ENCODE data around the gene EPHB2.

EPHB2 gene

GRCh38 chr1:22892789-22893188 lies 182.2 kb downstream of the EPHB2 start:
- H3K27ac Mint-ChIP-seq: no peak overlapping the region
- no peaks in the 10 kb centered on the region for H3K9me3 Mint-ChIP-seq
- no peak for DNase-seq
- no peaks in the 10 kb centered on the region for H3K36me3 Mint-ChIP-seq
- H3K4me1 Mint-ChIP-seq: no peaks in the 10 kb centered on the region
- H3K27me3 Mint-ChIP-seq: peaks cover 38% of the 10 kb centered on the region
- H3K4me3 Mint-ChIP-seq: no peak overlapping the region
- CTCF ChIA-PET: no interaction called here

DNA sequence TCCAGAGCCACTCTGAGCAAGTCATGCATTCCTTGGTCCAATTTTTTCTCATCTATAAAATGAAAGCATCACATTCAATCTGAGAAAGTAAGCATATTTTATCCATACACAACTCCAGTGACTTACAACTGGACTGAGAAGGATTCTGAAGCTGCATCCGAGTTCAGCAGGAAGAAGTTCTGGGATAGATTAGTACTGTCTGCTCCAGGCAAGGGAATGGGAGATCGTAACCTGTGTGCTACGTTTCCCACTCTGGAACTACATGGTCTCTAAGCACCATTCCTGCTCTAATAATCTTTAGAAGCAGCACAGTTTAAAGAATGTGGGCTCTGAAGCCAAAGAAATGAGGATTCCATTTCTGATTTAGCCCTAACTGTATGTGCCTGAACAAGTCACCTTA lies 182.7 kb downstream of the EPHB2 start:
- H3K27me3 Mint-ChIP-seq: peaks cover 40% of the 10 kb centered on the region
- no peak overlapping the region for H3K27ac Mint-ChIP-seq
- CTCF ChIA-PET: no interaction called here
- DNase-seq: no peak
- H3K4me3 Mint-ChIP-seq: no peak overlapping the region
- no peaks in the 10 kb centered on the region for H3K4me1 Mint-ChIP-seq
- H3K9me3 Mint-ChIP-seq: no peaks in the 10 kb centered on the region
- no peaks in the 10 kb centered on the region for H3K36me3 Mint-ChIP-seq

- DNase-seq: no peak
- H3K27me3 Mint-ChIP-seq: peaks cover 37% of the 10 kb centered on the region
- H3K36me3 Mint-ChIP-seq: no peaks in the 10 kb centered on the region
- CTCF ChIA-PET: no interaction called here
- no peak overlapping the region for H3K27ac Mint-ChIP-seq
- H3K4me3 Mint-ChIP-seq: no peak overlapping the region
- no peaks in the 10 kb centered on the region for H3K4me1 Mint-ChIP-seq
- H3K9me3 Mint-ChIP-seq: no peaks in the 10 kb centered on the region
Measured at GRCh38 chr1:22895357-22895756, 184.7 kb downstream of the EPHB2 start.

- peaks cover 43% of the 10 kb centered on the region for H3K27me3 Mint-ChIP-seq
- H3K9me3 Mint-ChIP-seq: no peaks in the 10 kb centered on the region
- no peak for DNase-seq
- H3K4me1 Mint-ChIP-seq: no peaks in the 10 kb centered on the region
- CTCF ChIA-PET: no interaction called here
- H3K4me3 Mint-ChIP-seq: no peak overlapping the region
- H3K27ac Mint-ChIP-seq: no peak overlapping the region
- H3K36me3 Mint-ChIP-seq: no peaks in the 10 kb centered on the region
Measured at GRCh38 chr1:22896184-22896583, 185.5 kb downstream of the EPHB2 start.

- Mint-ChIP-seq H3K9me3 (no peaks in the 10 kb centered on the region), H3K27ac (no peak overlapping the region), H3K36me3 (no peaks in the 10 kb centered on the region), H3K27me3 (peaks cover 56% of the 10 kb centered on the region), H3K4me3 (no peak overlapping the region), H3K4me1 (no peaks in the 10 kb centered on the region)
- no peak for DNase-seq
- CTCF ChIA-PET: interaction anchor here (1.1 kb wide), 1 partner anchor 38 kb away, joined by 3 read pairs; no protein-coding TSS in a partner anchor
Measured at GRCh38 chr1:22900451-22900850, 189.8 kb downstream of the EPHB2 start.

DNA sequence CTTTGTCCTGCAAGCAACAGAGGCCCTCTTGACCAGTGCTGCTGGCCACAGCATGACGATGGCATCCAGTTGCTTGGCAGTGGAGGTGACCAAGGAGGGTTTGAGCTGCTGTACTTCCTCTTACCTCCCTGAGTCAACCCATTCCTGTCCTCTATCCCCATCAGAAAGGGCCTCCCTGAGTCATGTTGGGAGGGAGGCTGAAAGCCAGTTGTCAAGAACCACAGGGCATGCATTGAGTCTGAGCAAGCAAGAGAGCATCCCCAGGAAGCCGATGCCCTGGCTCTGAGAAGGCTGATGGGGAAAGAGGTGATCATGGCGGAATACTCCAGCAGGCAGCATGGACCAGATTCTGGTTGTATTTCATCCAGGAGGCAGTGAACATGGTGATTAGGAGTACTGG lies 192.5 kb downstream of the EPHB2 start:
- no peak for DNase-seq
- Mint-ChIP-seq H3K4me3 (no peak overlapping the region), H3K9me3 (no peaks in the 10 kb centered on the region), H3K4me1 (no peaks in the 10 kb centered on the region), H3K27me3 (peaks cover 43% of the 10 kb centered on the region), H3K36me3 (no peaks in the 10 kb centered on the region), H3K27ac (no peak overlapping the region)
- CTCF ChIA-PET: no interaction called here

DNA sequence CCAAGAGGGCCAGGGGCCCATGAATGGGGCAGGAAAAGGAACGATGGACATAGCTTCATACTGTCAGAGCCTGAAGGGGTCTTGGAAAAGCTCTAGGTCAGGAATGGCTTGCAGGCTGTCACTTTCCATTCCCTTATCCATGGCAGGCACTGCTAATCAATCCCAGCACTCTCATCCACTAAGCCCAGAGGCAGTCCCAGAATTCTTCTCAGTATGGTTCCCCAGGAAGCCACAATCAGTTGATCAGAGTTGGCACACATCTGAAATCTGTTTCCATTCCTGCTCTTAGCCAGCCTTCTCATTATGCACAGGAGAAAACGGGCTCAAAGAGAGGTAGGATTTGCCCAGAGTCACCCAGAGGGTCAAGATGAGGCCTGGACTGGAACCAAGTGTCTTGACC lies 196.3 kb downstream of the EPHB2 start:
- DNase-seq: no peak
- H3K27me3 Mint-ChIP-seq: peaks cover 22% of the 10 kb centered on the region
- H3K4me3 Mint-ChIP-seq: no peak overlapping the region
- H3K27ac Mint-ChIP-seq: no peak overlapping the region
- H3K4me1 Mint-ChIP-seq: no peaks in the 10 kb centered on the region
- no peaks in the 10 kb centered on the region for H3K9me3 Mint-ChIP-seq
- CTCF ChIA-PET: no interaction called here
- no peaks in the 10 kb centered on the region for H3K36me3 Mint-ChIP-seq

GRCh38 chr1:22907528-22907927 lies 196.9 kb downstream of the EPHB2 start:
- Mint-ChIP-seq H3K36me3 (no peaks in the 10 kb centered on the region), H3K4me3 (no peak overlapping the region), H3K4me1 (no peaks in the 10 kb centered on the region), H3K9me3 (no peaks in the 10 kb centered on the region), H3K27me3 (peaks cover 21% of the 10 kb centered on the region), H3K27ac (no peak overlapping the region)
- CTCF ChIA-PET: no interaction called here
- DNase-seq: no peak

DNA sequence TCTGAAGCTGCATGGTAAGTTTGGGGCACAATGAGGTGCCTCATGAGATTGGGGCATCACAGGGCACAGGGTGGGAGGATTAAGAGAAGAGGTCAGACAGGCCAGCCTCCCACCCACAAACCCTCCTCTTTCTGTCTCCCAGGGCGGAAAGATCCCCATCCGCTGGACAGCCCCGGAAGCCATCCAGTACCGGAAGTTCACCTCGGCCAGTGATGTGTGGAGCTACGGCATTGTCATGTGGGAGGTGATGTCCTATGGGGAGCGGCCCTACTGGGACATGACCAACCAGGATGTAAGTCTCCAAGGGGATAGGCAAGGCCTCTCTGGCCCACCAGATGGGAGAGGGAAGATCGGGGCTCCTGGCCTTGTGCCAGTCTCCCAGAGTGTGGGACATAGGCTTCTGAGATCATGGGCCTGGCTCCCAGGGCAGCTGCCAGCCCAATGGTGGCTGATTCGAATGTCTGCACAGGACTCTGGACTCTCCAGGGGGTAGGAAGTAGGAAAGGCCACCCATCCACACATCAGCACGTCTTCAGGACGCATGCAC lies 198.3 kb downstream of the EPHB2 start:
- Mint-ChIP-seq H3K9me3 (no peaks in the 10 kb centered on the region), H3K27ac (no peak overlapping the region), H3K27me3 (peaks cover 13% of the 10 kb centered on the region), H3K36me3 (no peaks in the 10 kb centered on the region), H3K4me1 (no peaks in the 10 kb centered on the region), H3K4me3 (no peak overlapping the region)
- DNase-seq: no peak
- CTCF ChIA-PET: no interaction called here

GRCh38 chr1:22910286-22910685 lies 199.6 kb downstream of the EPHB2 start:
- no peak overlapping the region for H3K27ac Mint-ChIP-seq
- CTCF ChIA-PET: no interaction called here
- no peak for DNase-seq
- H3K9me3 Mint-ChIP-seq: no peaks in the 10 kb centered on the region
- no peak overlapping the region for H3K4me3 Mint-ChIP-seq
- H3K4me1 Mint-ChIP-seq: no peaks in the 10 kb centered on the region
- peaks cover 14% of the 10 kb centered on the region for H3K27me3 Mint-ChIP-seq
- no peaks in the 10 kb centered on the region for H3K36me3 Mint-ChIP-seq

GRCh38 chr1:22910986-22911651 lies 200.5 kb downstream of the EPHB2 start:
- CTCF ChIA-PET: interaction anchor here (0.6 kb wide), 1 partner anchor 126 kb away, joined by 3 read pairs; no protein-coding TSS in a partner anchor
- Mint-ChIP-seq H3K9me3 (no peaks in the 10 kb centered on the region), H3K27me3 (peaks cover 19% of the 10 kb centered on the region), H3K36me3 (no peaks in the 10 kb centered on the region), H3K27ac (no peak overlapping the region), H3K4me3 (no peak overlapping the region), H3K4me1 (no peaks in the 10 kb centered on the region)
- no peak for DNase-seq

DNA sequence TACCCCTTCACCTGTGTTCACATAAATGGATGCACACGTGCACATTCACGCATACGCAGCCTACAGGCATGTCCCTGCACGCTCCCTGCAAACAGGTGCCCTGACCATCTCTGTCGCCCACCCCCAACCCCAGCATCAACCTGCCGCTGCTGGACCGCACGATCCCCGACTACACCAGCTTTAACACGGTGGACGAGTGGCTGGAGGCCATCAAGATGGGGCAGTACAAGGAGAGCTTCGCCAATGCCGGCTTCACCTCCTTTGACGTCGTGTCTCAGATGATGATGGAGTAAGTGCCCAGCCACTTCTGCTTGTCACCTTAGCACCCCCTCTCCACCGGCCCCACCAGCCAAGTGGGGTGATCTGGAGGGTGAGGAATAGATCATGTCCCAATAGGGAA lies 201.7 kb downstream of the EPHB2 start:
- H3K27me3 Mint-ChIP-seq: peaks cover 19% of the 10 kb centered on the region
- CTCF ChIA-PET: interaction anchor here (1.2 kb wide), 1 partner anchor 14 kb away, joined by 3 read pairs; no protein-coding TSS in a partner anchor
- no peaks in the 10 kb centered on the region for H3K4me1 Mint-ChIP-seq
- H3K36me3 Mint-ChIP-seq: no peaks in the 10 kb centered on the region
- no peak overlapping the region for H3K4me3 Mint-ChIP-seq
- no peak for DNase-seq
- H3K27ac Mint-ChIP-seq: no peak overlapping the region
- H3K9me3 Mint-ChIP-seq: no peaks in the 10 kb centered on the region

DNA sequence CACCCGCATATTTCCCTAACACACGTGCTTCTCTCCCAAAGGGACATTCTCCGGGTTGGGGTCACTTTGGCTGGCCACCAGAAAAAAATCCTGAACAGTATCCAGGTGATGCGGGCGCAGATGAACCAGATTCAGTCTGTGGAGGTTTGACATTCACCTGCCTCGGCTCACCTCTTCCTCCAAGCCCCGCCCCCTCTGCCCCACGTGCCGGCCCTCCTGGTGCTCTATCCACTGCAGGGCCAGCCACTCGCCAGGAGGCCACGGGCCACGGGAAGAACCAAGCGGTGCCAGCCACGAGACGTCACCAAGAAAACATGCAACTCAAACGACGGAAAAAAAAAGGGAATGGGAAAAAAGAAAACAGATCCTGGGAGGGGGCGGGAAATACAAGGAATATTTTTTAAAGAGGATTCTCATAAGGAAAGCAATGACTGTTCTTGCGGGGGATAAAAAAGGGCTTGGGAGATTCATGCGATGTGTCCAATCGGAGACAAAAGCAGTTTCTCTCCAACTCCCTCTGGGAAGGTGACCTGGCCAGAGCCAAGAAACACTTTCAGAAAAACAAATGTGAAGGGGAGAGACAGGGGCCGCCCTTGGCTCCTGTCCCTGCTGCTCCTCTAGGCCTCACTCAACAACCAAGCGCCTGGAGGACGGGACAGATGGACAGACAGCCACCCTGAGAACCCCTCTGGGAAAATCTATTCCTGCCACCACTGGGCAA lies 202.9 kb downstream of the EPHB2 start:
- Mint-ChIP-seq H3K36me3 (no peaks in the 10 kb centered on the region), H3K9me3 (no peaks in the 10 kb centered on the region), H3K27ac (no peak overlapping the region), H3K27me3 (peaks cover 17% of the 10 kb centered on the region), H3K4me1 (no peaks in the 10 kb centered on the region), H3K4me3 (no peak overlapping the region)
- DNase-seq: no peak
- CTCF ChIA-PET: no interaction called here

- Mint-ChIP-seq H3K27ac (no peak overlapping the region), H3K9me3 (no peaks in the 10 kb centered on the region), H3K4me3 (no peak overlapping the region), H3K4me1 (no peaks in the 10 kb centered on the region), H3K27me3 (peaks cover 15% of the 10 kb centered on the region), H3K36me3 (no peaks in the 10 kb centered on the region)
- CTCF ChIA-PET: no interaction called here
- no peak for DNase-seq
Measured at GRCh38 chr1:22914156-22914555, 203.5 kb downstream of the EPHB2 start.

- no peak overlapping the region for H3K4me3 Mint-ChIP-seq
Measured at GRCh38 chr1:22914633-22915217, 204.1 kb downstream of the EPHB2 start.

More at GRCh38 chr1:22914633-22915217, 204.1 kb downstream of the EPHB2 start:
- Mint-ChIP-seq H3K27me3 (peaks cover 15% of the 10 kb centered on the region), H3K4me1 (no peaks in the 10 kb centered on the region), H3K36me3 (no peaks in the 10 kb centered on the region), H3K9me3 (no peaks in the 10 kb centered on the region), H3K27ac (no peak overlapping the region)
- CTCF ChIA-PET: no interaction called here
- DNase-seq: no peak
